GM12872 (cell line): ENCODE data around the gene PDE1A.

Experiments used
- TF ChIP-seq, protein P1 (sequence below): IDR thresholded peaks from 3 replicates; pipeline ENCODE4 v1.5.1; 2011; ENCODE audit warnings: low read depth, mild to moderate bottlenecking, low read length, moderate library complexity; ENCODE audit not compliant: insufficient read depth

The PDE1A gene

DNA sequence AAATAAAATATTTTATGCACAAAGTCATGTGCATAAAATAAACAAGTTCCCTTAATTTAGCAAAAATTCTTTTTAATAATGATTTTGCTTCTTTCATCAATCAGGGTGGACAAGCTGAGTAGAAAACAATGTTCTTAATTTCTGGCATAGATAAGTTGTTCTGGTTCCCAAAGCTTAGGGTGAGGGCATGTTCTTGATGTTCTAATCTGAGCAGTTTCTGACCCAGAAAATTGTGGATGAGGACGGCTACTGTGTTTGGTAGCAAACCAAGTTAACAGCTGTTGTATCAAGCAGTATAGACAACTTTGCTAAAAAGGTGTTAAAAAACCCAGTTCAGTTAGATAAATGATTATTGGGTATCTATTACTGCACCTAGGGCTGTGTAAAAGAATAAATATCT, 158.9 kb downstream of the PDE1A start:
- TF ChIP-seq, protein P1, sequence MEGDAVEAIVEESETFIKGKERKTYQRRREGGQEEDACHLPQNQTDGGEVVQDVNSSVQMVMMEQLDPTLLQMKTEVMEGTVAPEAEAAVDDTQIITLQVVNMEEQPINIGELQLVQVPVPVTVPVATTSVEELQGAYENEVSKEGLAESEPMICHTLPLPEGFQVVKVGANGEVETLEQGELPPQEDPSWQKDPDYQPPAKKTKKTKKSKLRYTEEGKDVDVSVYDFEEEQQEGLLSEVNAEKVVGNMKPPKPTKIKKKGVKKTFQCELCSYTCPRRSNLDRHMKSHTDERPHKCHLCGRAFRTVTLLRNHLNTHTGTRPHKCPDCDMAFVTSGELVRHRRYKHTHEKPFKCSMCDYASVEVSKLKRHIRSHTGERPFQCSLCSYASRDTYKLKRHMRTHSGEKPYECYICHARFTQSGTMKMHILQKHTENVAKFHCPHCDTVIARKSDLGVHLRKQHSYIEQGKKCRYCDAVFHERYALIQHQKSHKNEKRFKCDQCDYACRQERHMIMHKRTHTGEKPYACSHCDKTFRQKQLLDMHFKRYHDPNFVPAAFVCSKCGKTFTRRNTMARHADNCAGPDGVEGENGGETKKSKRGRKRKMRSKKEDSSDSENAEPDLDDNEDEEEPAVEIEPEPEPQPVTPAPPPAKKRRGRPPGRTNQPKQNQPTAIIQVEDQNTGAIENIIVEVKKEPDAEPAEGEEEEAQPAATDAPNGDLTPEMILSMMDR = no peak

DNA sequence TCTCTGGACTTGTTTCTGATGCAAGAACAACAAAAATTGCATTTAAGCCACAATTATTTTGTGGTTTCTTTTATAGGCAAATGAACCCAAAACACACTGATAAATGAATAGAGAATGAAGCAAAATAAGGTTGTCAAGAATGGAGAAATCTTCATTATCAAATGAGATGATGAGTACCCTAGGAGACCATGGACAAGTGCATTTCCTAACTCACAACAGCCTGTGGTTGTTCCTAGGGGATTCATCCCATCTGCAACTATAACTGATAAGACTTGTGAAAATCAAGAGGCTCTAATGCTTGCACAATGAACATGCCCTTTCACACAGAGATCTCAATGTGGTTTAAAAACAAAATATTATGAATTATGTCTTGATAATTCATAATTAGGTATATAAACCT, 159.9 kb downstream of the PDE1A start:
- TF ChIP-seq, protein P1 = no peak

- TF ChIP-seq, protein P1 = no peak
These were observed 161.1 kb downstream of the PDE1A start for GRCh38 chr2:182265718-182266117.

DNA sequence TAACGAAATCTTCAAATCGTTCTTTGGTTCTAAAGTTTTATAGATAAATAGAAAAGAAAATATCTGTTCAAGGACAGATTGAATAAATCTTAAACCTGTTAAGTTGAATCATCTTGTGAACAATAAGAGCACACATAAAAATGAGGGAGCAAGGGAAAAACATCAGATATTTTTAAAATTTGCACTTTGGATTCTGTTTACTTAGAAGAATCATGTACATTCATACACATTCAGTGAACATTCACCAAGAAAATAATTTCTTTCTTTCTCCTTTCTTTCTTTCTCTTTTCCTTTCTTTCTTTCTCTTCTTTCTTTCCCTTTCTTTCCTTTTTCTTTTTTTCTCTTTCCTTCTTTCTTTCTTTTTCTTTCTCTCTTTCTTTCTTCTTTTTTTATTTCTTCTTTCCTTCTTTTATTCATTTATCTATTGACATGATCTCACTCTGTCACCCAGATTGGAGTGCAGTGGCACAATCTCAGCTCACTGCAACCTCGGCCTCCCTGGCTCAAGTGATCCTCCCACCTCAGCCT, 164.9 kb downstream of the PDE1A start:
- TF ChIP-seq, protein P1 = no peak

- TF ChIP-seq, protein P1 = no peak
These were observed 167.1 kb downstream of the PDE1A start for GRCh38 chr2:182259629-182260150.

DNA sequence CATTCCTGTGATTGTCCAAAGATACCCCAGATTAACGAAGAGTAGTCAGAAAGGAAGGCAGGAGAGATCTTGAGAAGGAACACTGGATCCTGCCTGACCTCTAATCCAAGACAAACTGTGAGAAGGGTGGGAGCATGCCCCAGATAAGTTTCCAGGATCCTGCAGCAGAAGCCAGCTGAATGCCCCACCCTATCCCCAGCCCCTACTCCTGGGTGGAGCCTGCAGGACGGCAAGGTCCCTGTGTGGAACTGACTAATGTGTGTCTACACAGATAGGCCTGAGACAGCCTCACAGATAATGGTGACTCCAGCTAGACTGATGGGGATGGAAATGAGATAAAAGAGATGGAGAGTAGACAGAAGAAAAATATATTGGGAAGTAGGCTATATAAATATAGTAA, 174.3 kb downstream of the PDE1A start:
- TF ChIP-seq, protein P1 = no peak

- TF ChIP-seq, protein P1 = no peak
These were observed 177.9 kb downstream of the PDE1A start for GRCh38 chr2:182248898-182249297.
